ENCODE measurements around the gene LRMDA.

DNA sequence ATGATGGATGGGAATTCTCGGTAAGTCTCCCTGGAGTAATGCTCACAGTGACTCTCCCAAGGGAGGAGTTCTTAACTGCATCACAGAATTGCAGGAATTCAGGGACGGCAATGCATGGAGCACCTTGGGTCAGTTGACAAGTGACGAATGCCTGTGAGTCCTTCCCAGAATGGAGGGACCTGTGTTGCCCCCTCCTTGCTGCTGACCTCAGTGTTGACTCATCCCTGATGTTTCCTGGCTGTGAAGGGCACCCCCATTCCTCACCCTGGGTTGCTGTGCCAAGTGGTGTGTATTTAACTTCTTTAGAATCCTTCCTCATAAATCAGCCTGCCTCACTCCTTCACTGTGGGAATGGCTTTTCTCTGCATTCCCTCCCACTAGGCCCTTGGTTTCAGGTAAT lies 98.9 kb downstream of the LRMDA start:
- TF ChIP-seq, protein P1, sequence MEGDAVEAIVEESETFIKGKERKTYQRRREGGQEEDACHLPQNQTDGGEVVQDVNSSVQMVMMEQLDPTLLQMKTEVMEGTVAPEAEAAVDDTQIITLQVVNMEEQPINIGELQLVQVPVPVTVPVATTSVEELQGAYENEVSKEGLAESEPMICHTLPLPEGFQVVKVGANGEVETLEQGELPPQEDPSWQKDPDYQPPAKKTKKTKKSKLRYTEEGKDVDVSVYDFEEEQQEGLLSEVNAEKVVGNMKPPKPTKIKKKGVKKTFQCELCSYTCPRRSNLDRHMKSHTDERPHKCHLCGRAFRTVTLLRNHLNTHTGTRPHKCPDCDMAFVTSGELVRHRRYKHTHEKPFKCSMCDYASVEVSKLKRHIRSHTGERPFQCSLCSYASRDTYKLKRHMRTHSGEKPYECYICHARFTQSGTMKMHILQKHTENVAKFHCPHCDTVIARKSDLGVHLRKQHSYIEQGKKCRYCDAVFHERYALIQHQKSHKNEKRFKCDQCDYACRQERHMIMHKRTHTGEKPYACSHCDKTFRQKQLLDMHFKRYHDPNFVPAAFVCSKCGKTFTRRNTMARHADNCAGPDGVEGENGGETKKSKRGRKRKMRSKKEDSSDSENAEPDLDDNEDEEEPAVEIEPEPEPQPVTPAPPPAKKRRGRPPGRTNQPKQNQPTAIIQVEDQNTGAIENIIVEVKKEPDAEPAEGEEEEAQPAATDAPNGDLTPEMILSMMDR (IDR thresholded peaks at IDR 0.05; ENCODE audit: borderline replicate concordance, extremely low read depth, low read length, poor library complexity, severe bottlenecking): no peak
- TF ChIP-seq EZH2 (IDR thresholded peaks at IDR 0.05; ENCODE audit: borderline replicate concordance, low read depth, low read length, severe bottlenecking): no peak

Data from DND-41 (cell line).